HG03571 (cell line): Measurements from ENCODE around the gene SEC14L1.
A peak's percentile ranks its signal among the peaks of the same experiment; 100 is the strongest.
"Not testable (repeated sequence)": the region's sequence is repeated elsewhere in the genome, so short reads cannot be mapped to it uniquely, and the experiment has no call there.

Experiments used
- ATAC-seq: cut with Tn5 transposase; IDR thresholded peaks from one replicate; pipeline ENCODE4 v1.9.1; 2021; ENCODE audit not compliant: unreplicated experiment

Gene SEC14L1

GRCh38 chr17:77140166-77140877 lies 447 bp upstream of the SEC14L1 start:
- ATAC-seq: peak; percentile 73

GRCh38 chr17:77141846-77142449 lies 1.2 kb downstream of the SEC14L1 start:
- ATAC-seq: no peak

- ATAC-seq: no peak
Observed at GRCh38 chr17:77142689-77143088, 1.9 kb downstream of the SEC14L1 start.

- no peak for ATAC-seq
Observed at GRCh38 chr17:77143306-77143705, 2.5 kb downstream of the SEC14L1 start.

GRCh38 chr17:77144227-77144626 lies 3.5 kb downstream of the SEC14L1 start:
- ATAC-seq: no peak

- no peak for ATAC-seq
Observed at GRCh38 chr17:77145224-77145611, 4.4 kb downstream of the SEC14L1 start.

GRCh38 chr17:77145612-77146245 lies 5.0 kb downstream of the SEC14L1 start:
- no peak for ATAC-seq

GRCh38 chr17:77146246-77146632 lies 5.5 kb downstream of the SEC14L1 start:
- no peak for ATAC-seq

GRCh38 chr17:77146882-77147281 lies 6.1 kb downstream of the SEC14L1 start:
- no peak for ATAC-seq

GRCh38 chr17:77147357-77147801 lies 6.6 kb downstream of the SEC14L1 start:
- peak; percentile 32 for ATAC-seq

GRCh38 chr17:77148077-77148939 lies 7.5 kb downstream of the SEC14L1 start:
- ATAC-seq: no peak

- ATAC-seq: no peak
Observed at GRCh38 chr17:77148940-77149510, 8.3 kb downstream of the SEC14L1 start.

GRCh38 chr17:77150196-77150595 lies 9.4 kb downstream of the SEC14L1 start:
- ATAC-seq: no peak

GRCh38 chr17:77151186-77151585 lies 10.4 kb downstream of the SEC14L1 start:
- no peak for ATAC-seq

GRCh38 chr17:77152056-77152455 lies 11.3 kb downstream of the SEC14L1 start:
- not testable (repeated sequence) for ATAC-seq

GRCh38 chr17:77153472-77153871 lies 12.7 kb downstream of the SEC14L1 start:
- no peak for ATAC-seq

- no peak for ATAC-seq
Observed at GRCh38 chr17:77153999-77154586, 13.3 kb downstream of the SEC14L1 start.

GRCh38 chr17:77155125-77155524 lies 14.4 kb downstream of the SEC14L1 start:
- no peak for ATAC-seq

GRCh38 chr17:77157766-77158165 lies 17.0 kb downstream of the SEC14L1 start:
- not testable (repeated sequence) for ATAC-seq

- ATAC-seq: no peak
Observed at GRCh38 chr17:77160091-77160874, 19.5 kb downstream of the SEC14L1 start.
